Heart left ventricle (tissue), 16 donors: Measurements from ENCODE around the gene WNT5A. TPM values are rescaled to one million over a fixed set of nuclear protein-coding genes. Genes with fewer than 3 reads are reported as not detected.

Experiments
- ATAC-seq, 4 donors: fragments of 200-7000 bp; cut with Tn5 transposase; one replicate each; pipeline ENCODE4 v1.9.1; 2020 to 2022; ENCODE audit warnings: moderate library complexity in 4 of 4, mild to moderate bottlenecking in 3 of 4, moderate number of reproducible peaks in 1 of 4
- DNase-seq, 5 donors: peaks; one replicate each; pipeline ENCODE4 v3.0.0-alpha.2; 2020
- H3K27ac ChIP-seq, 12 donors: fragments of 200-600 bp; sonication (generic) in 4 of 12; one replicate each; pipeline versions ENCODE4 v1.5.0 to v1.8.0; 2016 to 2022; ENCODE audit warnings: mild to moderate bottlenecking in 2 of 12
- H3K27me3 ChIP-seq, 9 donors: fragments of 200-600 bp; sonication (generic) in 2 of 9; one replicate each; pipeline versions ENCODE4 v1.5.1 to v1.8.0; 2016 to 2022; ENCODE audit warnings: mild to moderate bottlenecking in 3 of 9
- H3K36me3 ChIP-seq, 9 donors: fragments of 200-600 bp; sonication (generic) in 2 of 9; one replicate each; pipeline versions ENCODE4 v1.5.0 to v1.8.0; 2018 to 2022; ENCODE audit warnings: mild to moderate bottlenecking in 2 of 9
- H3K4me1 ChIP-seq, 12 donors: fragments of 200-600 bp; sonication (generic) in 4 of 12; one replicate each; pipeline versions ENCODE4 v1.5.0 to v1.8.0; 2016 to 2022; ENCODE audit warnings: mild to moderate bottlenecking in 3 of 12
- H3K4me3 ChIP-seq, 12 donors: fragments of 200-600 bp; sonication (generic) in 4 of 12; one replicate each; pipeline versions ENCODE4 v1.5.0 to v1.8.0; 2017 to 2022; ENCODE audit warnings: mild to moderate bottlenecking in 9 of 12, moderate library complexity in 4 of 12
- H3K9me3 ChIP-seq, 12 donors: fragments of 200-600 bp; sonication (generic) in 4 of 12; one replicate each; pipeline versions ENCODE4 v1.5.0 to v1.8.0; 2016 to 2022; ENCODE audit warnings: mild to moderate bottlenecking in 1 of 12
- POLR2A ChIP-seq, 2 donors: fragments of 450-650 bp; IDR thresholded peaks; one replicate each; pipeline ENCODE4 v1.6.1; 2017; ENCODE audit warnings: antibody characterized with exemption in 2 of 2, mild to moderate bottlenecking in 2 of 2, moderate library complexity in 2 of 2
- WGBS, 4 donors: extraction: QIAGEN DNeasy Blood & Tissue Kit in 2 of 4; methylation state at CpG; one replicate each; pipeline versions ENCODE4 v1.1.5 to v1.1.7; 2013 to 2018; 5-methylcytosine and 5-hydroxymethylcytosine counted together
- intact Hi-C, 10 donors: fragments of 100-400 bp; cut with DNase I; formaldehyde crosslinking; loops; one replicate each; pipeline versions ENCODE4 v1.11.1 to v1.14.2; 2022
- polyA plus RNA-seq, 2 donors: library from polyadenylated mRNA; stranded (reverse); fragments of 200-250 nt; gene quantifications; one replicate each; pipeline ENCODE4 v1.2.3, GENCODE V29; 2013
- total RNA-seq, 9 donors: library from RNA; depleted of rRNA in 2 of 9; stranded (reverse); fragments of >200 nt in 2 of 9; fragmentation: NEBNext Ultra II Directional in 3 of 9; extraction: Animal tissue kit (Norgen Biotek cat#: 25700) in 3 of 9; gene quantifications; one replicate each; pipeline versions ENCODE4 v1.1.0 to v1.2.4, GENCODE V29; 2016 to 2023
- TF ChIP-seq, protein P1 (sequence below), 12 donors: fragments of 200-600 bp; sonication (generic) in 4 of 12; IDR thresholded peaks; one replicate each; pipeline versions ENCODE4 v1.5.0 to v1.8.0; 2018 to 2022; ENCODE audit warnings: antibody characterized with exemption in 12 of 12, mild to moderate bottlenecking in 5 of 12
- donor health status: ischemic (EF 13 %, LVEDD 7.1; RV severe dilation, severe dysfunction).
- donor health status: healthy with polysubstance abuse.
- donor health status: DM: no; HTN: yes; CAD: no.
- donor health status: DM: no; HTN: no; CAD: no.
- donor health status: ischemic (EF 25% LVEDD 6.9; RV normal size, moderate dysfunction).
- donor health status: ischemic (EF 25% LVEDD 5.7; RV mildly dilated, moderate dysfunction).
- donor health status: healthy.
- donor health status: DM: yes; HTN: yes; CAD: no.
- donor health status: ischemic (EF 35%, LVEDD 5.7; RV mildly dilated, moderate dysfunction).
- donor health status: nonischemic (EF 11% LVEDD 7.7; RV severe dilation, severe dysfunction).
- donor health status: DM: yes; HTN: yes; CAD: no.
- donor health status: PGD.
- donor health status: ischemic (EF 29% LVEDD 5.4; RV normal size, mild dysfunction).
- donor health status: nonischemic (EF 23%, LVEDD 6.1; RV moderate dilation, normal function).

WNT5A gene
- total and polyA plus RNA-seq, 11 donors = 0.35 to 7.4 (median 3.2) TPM

GRCh38 chr3:55484801-55485791, 2.0 kb downstream of the WNT5A start:
- Histone ChIP-seq H3K4me3 (peak overlapping the region; percentile 37 to 92 (median 66)), H3K36me3 (no peaks in the 10 kb centered on the region), H3K4me1 (peaks cover 0 to 71% (median 13%) of the 10 kb centered on the region in 12 donors), H3K27ac (peak overlapping the region in 10 of 12 donors; percentile 2 to 73 (median 61)), H3K27me3 (peaks cover 4 to 90% (median 12%) of the 10 kb centered on the region in 9 donors), H3K9me3 (no peaks in the 10 kb centered on the region)
- ATAC-seq (peak; percentile 64 to 83 (median 83)), DNase-seq (peak; percentile 69 to 87 (median 75))
- 7 to 11% (median 8%) methylated on average over 52 to 57 of the region's 57 CpGs for WGBS, 4 donors
- intact Hi-C loops = loop anchor here (2.0 to 10.0 kb wide), 13 partner anchors 87 to 770 kb away; no protein-coding TSS in a partner anchor
- no peak for TF ChIP-seq POLR2A (IDR thresholded peaks at IDR 0.05)
- TF ChIP-seq, protein P1, sequence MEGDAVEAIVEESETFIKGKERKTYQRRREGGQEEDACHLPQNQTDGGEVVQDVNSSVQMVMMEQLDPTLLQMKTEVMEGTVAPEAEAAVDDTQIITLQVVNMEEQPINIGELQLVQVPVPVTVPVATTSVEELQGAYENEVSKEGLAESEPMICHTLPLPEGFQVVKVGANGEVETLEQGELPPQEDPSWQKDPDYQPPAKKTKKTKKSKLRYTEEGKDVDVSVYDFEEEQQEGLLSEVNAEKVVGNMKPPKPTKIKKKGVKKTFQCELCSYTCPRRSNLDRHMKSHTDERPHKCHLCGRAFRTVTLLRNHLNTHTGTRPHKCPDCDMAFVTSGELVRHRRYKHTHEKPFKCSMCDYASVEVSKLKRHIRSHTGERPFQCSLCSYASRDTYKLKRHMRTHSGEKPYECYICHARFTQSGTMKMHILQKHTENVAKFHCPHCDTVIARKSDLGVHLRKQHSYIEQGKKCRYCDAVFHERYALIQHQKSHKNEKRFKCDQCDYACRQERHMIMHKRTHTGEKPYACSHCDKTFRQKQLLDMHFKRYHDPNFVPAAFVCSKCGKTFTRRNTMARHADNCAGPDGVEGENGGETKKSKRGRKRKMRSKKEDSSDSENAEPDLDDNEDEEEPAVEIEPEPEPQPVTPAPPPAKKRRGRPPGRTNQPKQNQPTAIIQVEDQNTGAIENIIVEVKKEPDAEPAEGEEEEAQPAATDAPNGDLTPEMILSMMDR (IDR thresholded peaks at IDR 0.05) = peak; percentile 51 to 86 (median 72)

DNA sequence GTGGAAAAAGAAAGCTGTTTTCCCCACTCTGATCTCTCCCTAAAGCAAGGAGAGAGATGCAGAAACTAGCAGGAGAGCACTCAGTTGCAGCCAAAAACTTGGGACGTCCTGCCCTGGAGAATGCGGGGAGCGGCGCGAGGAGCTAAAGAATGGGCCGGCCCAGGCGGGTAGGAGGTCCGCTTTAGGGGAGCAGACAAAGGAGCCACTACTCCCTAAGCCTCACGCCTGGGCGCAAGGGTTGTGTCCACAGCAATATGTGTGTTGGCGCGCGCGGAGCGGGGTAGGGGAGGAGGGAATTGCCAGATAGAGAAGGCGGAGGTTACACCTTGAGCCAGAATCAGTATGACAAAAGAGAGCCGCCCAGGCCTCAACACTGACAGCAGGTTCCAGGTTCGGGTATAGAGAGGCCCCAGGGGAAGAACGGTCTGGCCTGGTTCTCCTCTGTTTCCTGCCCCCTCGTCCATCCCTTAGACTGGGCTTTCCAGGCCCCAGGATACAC, 2.9 kb downstream of the WNT5A start:
- no peak overlapping the region for H3K4me3 ChIP-seq
- no peak overlapping the region for H3K27ac ChIP-seq
- DNase-seq = no peak
- 61 to 75% (median 68%) methylated on average over 20 of the region's 20 CpGs for WGBS, 4 donors
- peaks cover 4 to 90% (median 9%) of the 10 kb centered on the region in 9 donors for H3K27me3 ChIP-seq
- TF ChIP-seq, protein P1 (IDR thresholded peaks at IDR 0.05) = no peak
- no peak for TF ChIP-seq POLR2A (IDR thresholded peaks at IDR 0.05)
- H3K4me1 ChIP-seq = peaks cover 0 to 64% (median 11%) of the 10 kb centered on the region in 12 donors
- no peak for ATAC-seq
- no peaks in the 10 kb centered on the region for H3K9me3 ChIP-seq
- no peaks in the 10 kb centered on the region for H3K36me3 ChIP-seq
- intact Hi-C loops = loop anchor here (2.0 to 10.0 kb wide), 10 partner anchors 239 to 771 kb away; no protein-coding TSS in a partner anchor

- DNase-seq (no peak), ATAC-seq (no peak)
- WGBS, 4 donors = 61 to 70% (median 64%) methylated on average over 40 of the region's 40 CpGs
- H3K27ac ChIP-seq = no peak overlapping the region
- TF ChIP-seq, protein P1 (IDR thresholded peaks at IDR 0.05) = no peak
- TF ChIP-seq POLR2A (IDR thresholded peaks at IDR 0.05) = no peak
- H3K36me3 ChIP-seq = no peaks in the 10 kb centered on the region
- H3K9me3 ChIP-seq = no peaks in the 10 kb centered on the region
- H3K4me3 ChIP-seq = peak overlapping the region in 1 of 12 donors; percentile 42
- H3K4me1 ChIP-seq = peaks cover 0 to 56% (median 8%) of the 10 kb centered on the region in 12 donors
- intact Hi-C loops = loop anchor here (2.0 to 10.0 kb wide), 10 partner anchors 239 to 771 kb away; no protein-coding TSS in a partner anchor
- peaks cover 1 to 89% (median 9%) of the 10 kb centered on the region in 9 donors for H3K27me3 ChIP-seq
Measured at GRCh38 chr3:55483196-55484095, 3.7 kb downstream of the WNT5A start.
